Astrocyte (in vitro differentiated cells and primary cell): ENCODE measurements around the gene ORC3. TPM values are rescaled to one million over a fixed set of nuclear protein-coding genes. Genes with fewer than 3 reads are reported as not detected.

ENCODE experiments used
- DNase-seq: peaks from one replicate; pipeline ENCODE4 v3.0.0-alpha.2; 2010; ENCODE audit warnings: low read depth
- FAIRE-seq: peaks from 2 replicates; lab custom pipeline; 2011; peaks lifted over from hg19 to GRCh38; lab: Jason Lieb, UNC
- H2AFZ ChIP-seq: 2 replicates; pipeline ENCODE4 v1.6.0; 2012; ENCODE audit warnings: low read depth, low read length, inconsistent platforms
- H3K27ac ChIP-seq: 2 replicates; pipeline ENCODE4 v1.5.1; 2011; ENCODE audit warnings: low read depth, low read length, inconsistent platforms
- H3K27me3 ChIP-seq: 2 replicates; pipeline ENCODE4 v1.6.0; 2011; ENCODE audit warnings: low read length, inconsistent platforms; ENCODE audit not compliant: insufficient read depth
- H3K36me3 ChIP-seq: 2 replicates; pipeline ENCODE4 v1.5.1; 2011; ENCODE audit warnings: low read length, inconsistent platforms; ENCODE audit not compliant: insufficient read depth
- H3K4me1 ChIP-seq: 2 replicates; pipeline ENCODE4 v1.5.1; 2011; ENCODE audit warnings: low read length, inconsistent platforms; ENCODE audit not compliant: insufficient read depth
- H3K4me2 ChIP-seq: 2 replicates; pipeline ENCODE4 v1.6.0; 2012; ENCODE audit warnings: low read length, inconsistent platforms
- H3K4me3 ChIP-seq: 2 replicates; pipeline ENCODE4 v1.5.1; 2011; ENCODE audit warnings: low read depth, mild to moderate bottlenecking, low read length, inconsistent platforms; ENCODE audit not compliant: insufficient read depth
- H3K79me2 ChIP-seq: 2 replicates; pipeline ENCODE4 v1.6.0; 2012; ENCODE audit warnings: mild to moderate bottlenecking, low read length, inconsistent platforms; ENCODE audit not compliant: insufficient read depth
- H3K9ac ChIP-seq: 2 replicates; pipeline ENCODE4 v1.6.0; 2012; ENCODE audit warnings: mild to moderate bottlenecking, low read length, inconsistent platforms
- H3K9me3 ChIP-seq: 2 replicates; pipeline ENCODE4 v1.5.1; 2012; ENCODE audit warnings: low read depth, mild to moderate bottlenecking, low read length, inconsistent platforms; ENCODE audit not compliant: insufficient read depth
- H4K20me1 ChIP-seq: 2 replicates; pipeline ENCODE4 v1.6.0; 2012; ENCODE audit warnings: low read length, inconsistent platforms; ENCODE audit not compliant: insufficient read depth
- H3K27ac Mint-ChIP-seq: one replicate; pipeline ENCODE4 v1.8.0; 2021; ENCODE audit warnings: mild to moderate bottlenecking, mixed read lengths; ENCODE audit not compliant: unreplicated experiment
- H3K27me3 Mint-ChIP-seq: one replicate; pipeline ENCODE4 v1.8.0; 2021; ENCODE audit warnings: low read depth, mixed read lengths; ENCODE audit not compliant: unreplicated experiment
- H3K36me3 Mint-ChIP-seq: one replicate; pipeline ENCODE4 v1.8.0; 2021; ENCODE audit warnings: low read depth, mixed read lengths; ENCODE audit not compliant: unreplicated experiment
- H3K4me1 Mint-ChIP-seq: one replicate; pipeline ENCODE4 v1.8.0; 2021; ENCODE audit warnings: low read depth, mixed read lengths; ENCODE audit not compliant: unreplicated experiment
- H3K4me3 Mint-ChIP-seq: one replicate; pipeline ENCODE4 v1.8.0; 2021; ENCODE audit warnings: mild to moderate bottlenecking, moderate library complexity, mixed read lengths; ENCODE audit not compliant: unreplicated experiment
- H3K9me3 Mint-ChIP-seq: one replicate; pipeline ENCODE4 v1.8.0; 2021; ENCODE audit warnings: mild to moderate bottlenecking, mixed read lengths; ENCODE audit not compliant: unreplicated experiment
- CTCF ChIP-seq: IDR thresholded peaks from 2 replicates; pipeline ENCODE4 v1.5.1; 2011; ENCODE audit warnings: low read depth, mild to moderate bottlenecking, inconsistent platforms, low read length, moderate library complexity; ENCODE audit not compliant: insufficient read depth
- EZH2 ChIP-seq: IDR thresholded peaks from 2 replicates; pipeline ENCODE4 v1.6.1; 2012; ENCODE audit warnings: mild to moderate bottlenecking, low read length, inconsistent platforms; ENCODE audit not compliant: insufficient read depth
- total RNA-seq: library from RNA; stranded (reverse); gene quantifications from 2 replicates; pipeline ENCODE4 v1.2.1, GENCODE V29; 2021

The ORC3 gene
- total RNA-seq, 1 donor from 2014 or later, result 23.1 TPM

- H3K4me1 ChIP-seq, result peaks cover 3% of the 10 kb centered on the region
Observed at GRCh38 chr6:87572883-87573282, 17.1 kb upstream of the ORC3 start.

GRCh38 chr6:87573307-87574024 lies 16.5 kb upstream of the ORC3 start:
- peaks cover 82% of the 10 kb centered on the region for H3K79me2 ChIP-seq
- Mint-ChIP-seq H3K9me3 (no peaks in the 10 kb centered on the region), H3K27ac (no peak overlapping the region), H3K36me3 (peaks cover 4% of the 10 kb centered on the region), H3K4me3 (no peak overlapping the region), H3K27me3 (no peaks in the 10 kb centered on the region), H3K4me1 (peaks cover 16% of the 10 kb centered on the region)
- H3K4me2 ChIP-seq, result no peak overlapping the region
- FAIRE-seq, result no peak
- H3K9me3 ChIP-seq, result no peaks in the 10 kb centered on the region
- H3K4me1 ChIP-seq, result peaks cover 3% of the 10 kb centered on the region
- H3K27me3 ChIP-seq, result no peaks in the 10 kb centered on the region
- no peak overlapping the region for H3K27ac ChIP-seq
- TF ChIP-seq CTCF, result no peak
- no peak for TF ChIP-seq EZH2
- peaks cover 68% of the 10 kb centered on the region for H4K20me1 ChIP-seq
- no peaks in the 10 kb centered on the region for H3K36me3 ChIP-seq
- H3K4me3 ChIP-seq, result no peak overlapping the region
- H3K9ac ChIP-seq, result no peak overlapping the region
- no peak for DNase-seq
- no peak overlapping the region for H2AFZ ChIP-seq

More at GRCh38 chr6:87572883-87573282, 17.1 kb upstream of the ORC3 start:
- DNase-seq (no peak), FAIRE-seq (no peak)
- Mint-ChIP-seq H3K36me3 (peaks cover 6% of the 10 kb centered on the region), H3K4me3 (no peak overlapping the region), H3K4me1 (peaks cover 13% of the 10 kb centered on the region), H3K27ac (no peak overlapping the region), H3K27me3 (no peaks in the 10 kb centered on the region), H3K9me3 (no peaks in the 10 kb centered on the region)
- Histone ChIP-seq H3K36me3 (peaks cover 4% of the 10 kb centered on the region), H3K79me2 (peaks cover 86% of the 10 kb centered on the region), H3K9me3 (no peaks in the 10 kb centered on the region), H3K9ac (no peak overlapping the region), H3K4me2 (no peak overlapping the region), H3K4me3 (no peak overlapping the region), H2AFZ (no peak overlapping the region), H4K20me1 (peaks cover 68% of the 10 kb centered on the region), H3K27ac (no peak overlapping the region), H3K27me3 (no peaks in the 10 kb centered on the region)
- TF ChIP-seq EZH2, result no peak
- TF ChIP-seq CTCF, result no peak

GRCh38 chr6:87574237-87574804 lies 15.6 kb upstream of the ORC3 start:
- no peaks in the 10 kb centered on the region for H3K9me3 ChIP-seq
- no peaks in the 10 kb centered on the region for H3K27me3 Mint-ChIP-seq
- no peaks in the 10 kb centered on the region for H3K27me3 ChIP-seq
- no peak for TF ChIP-seq EZH2
- no peak for TF ChIP-seq CTCF
- no peak overlapping the region for H3K27ac Mint-ChIP-seq
- H3K4me3 Mint-ChIP-seq, result no peak overlapping the region
- no peak overlapping the region for H3K9ac ChIP-seq
- H3K36me3 ChIP-seq, result no peaks in the 10 kb centered on the region
- no peak overlapping the region for H3K27ac ChIP-seq
- DNase-seq (no peak), FAIRE-seq (no peak)
- no peaks in the 10 kb centered on the region for H3K9me3 Mint-ChIP-seq
- H4K20me1 ChIP-seq, result peaks cover 74% of the 10 kb centered on the region
- H3K4me1 Mint-ChIP-seq, result peaks cover 16% of the 10 kb centered on the region
- H3K4me1 ChIP-seq, result peaks cover 8% of the 10 kb centered on the region
- H3K4me2 ChIP-seq, result no peak overlapping the region
- peaks cover 77% of the 10 kb centered on the region for H3K79me2 ChIP-seq
- peaks cover 4% of the 10 kb centered on the region for H3K36me3 Mint-ChIP-seq
- H3K4me3 ChIP-seq, result no peak overlapping the region
- H2AFZ ChIP-seq, result no peak overlapping the region
